Measurements from ENCODE around the gene REPIN1. TPM values are rescaled to one million over a fixed set of nuclear protein-coding genes. Genes with fewer than 3 reads are reported as not detected.

REPIN1 gene
- total RNA-seq, 1 donor from 2014 or later = 111 TPM

- no peak for ATAC-seq
- intact Hi-C loops (cut with DNase I) = no loop called here
- DNase-seq (ENCODE audit: missing footprints) = no peak
These were observed 2.7 kb downstream of the REPIN1 start for GRCh38 chr7:150371131-150371995.

DNA sequence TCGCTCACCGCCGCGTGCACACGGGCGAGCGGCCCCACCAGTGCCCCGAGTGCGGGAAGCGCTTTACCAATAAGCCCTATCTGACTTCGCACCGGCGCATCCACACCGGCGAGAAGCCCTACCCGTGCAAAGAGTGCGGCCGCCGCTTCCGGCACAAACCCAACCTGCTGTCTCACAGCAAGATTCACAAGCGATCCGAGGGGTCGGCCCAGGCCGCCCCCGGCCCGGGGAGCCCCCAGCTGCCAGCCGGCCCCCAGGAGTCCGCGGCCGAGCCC, 3.3 kb downstream of the REPIN1 start:
- intact Hi-C loops (cut with DNase I) = no loop called here
- no peak for ATAC-seq
- DNase-seq (ENCODE audit: missing footprints) = no peak

DNA sequence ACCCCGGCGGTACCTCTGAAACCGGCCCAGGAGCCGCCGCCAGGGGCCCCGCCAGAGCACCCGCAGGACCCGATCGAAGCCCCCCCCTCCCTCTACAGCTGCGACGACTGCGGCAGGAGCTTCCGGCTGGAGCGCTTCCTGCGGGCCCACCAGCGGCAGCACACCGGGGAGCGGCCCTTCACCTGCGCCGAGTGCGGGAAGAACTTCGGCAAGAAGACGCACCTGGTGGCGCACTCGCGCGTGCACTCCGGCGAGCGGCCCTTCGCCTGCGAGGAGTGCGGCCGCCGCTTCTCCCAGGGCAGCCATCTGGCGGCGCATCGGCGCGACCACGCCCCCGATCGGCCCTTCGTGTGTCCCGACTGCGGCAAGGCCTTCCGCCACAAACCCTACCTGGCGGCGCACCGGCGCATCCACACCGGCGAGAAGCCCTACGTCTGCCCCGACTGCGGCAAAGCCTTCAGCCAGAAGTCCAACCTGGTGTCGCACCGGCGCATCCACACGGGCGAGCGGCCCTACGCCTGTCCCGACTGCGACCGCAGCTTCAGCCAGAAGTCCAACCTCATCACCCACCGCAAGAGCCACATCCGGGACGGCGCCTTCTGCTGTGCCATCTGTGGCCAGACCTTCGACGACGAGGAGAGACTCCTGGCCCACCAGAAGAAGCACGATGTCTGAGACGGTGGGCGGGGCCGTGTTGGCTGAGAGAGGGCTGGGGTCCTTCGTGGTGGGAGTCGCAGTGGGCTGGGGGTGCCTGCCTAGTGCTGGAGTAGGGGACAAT, 3.8 kb downstream of the REPIN1 start:
- intact Hi-C loops (cut with DNase I) = no loop called here
- ATAC-seq = no peak
- DNase-seq (ENCODE audit: missing footprints) = no peak

- DNase-seq (ENCODE audit: missing footprints) = no peak
- intact Hi-C loops (cut with DNase I) = no loop called here
- no peak for ATAC-seq
These were observed 4.6 kb downstream of the REPIN1 start for GRCh38 chr7:150373049-150373801.

DNA sequence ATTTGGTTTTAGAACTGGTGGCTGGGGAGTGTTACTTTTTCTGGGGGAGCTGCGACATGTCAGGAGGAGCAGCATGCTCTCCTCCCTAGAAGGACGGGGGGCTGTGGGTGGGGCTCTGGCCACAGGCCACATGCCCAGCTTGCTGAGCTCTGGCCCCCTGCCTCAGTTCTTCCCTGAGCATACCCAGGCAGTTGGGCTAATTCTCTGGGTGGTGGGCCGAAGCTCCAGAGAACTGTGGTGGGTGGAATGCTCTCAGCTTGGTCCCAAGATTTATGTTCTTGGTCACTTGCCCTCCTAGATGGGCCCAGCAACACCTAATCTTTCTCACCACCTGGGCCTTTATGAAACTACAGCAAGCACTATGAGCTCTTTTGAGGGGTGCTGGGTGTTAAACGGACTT, 5.4 kb downstream of the REPIN1 start:
- DNase-seq (ENCODE audit: missing footprints) (no peak), ATAC-seq (no peak)
- intact Hi-C loops (cut with DNase I) = no loop called here

DNA sequence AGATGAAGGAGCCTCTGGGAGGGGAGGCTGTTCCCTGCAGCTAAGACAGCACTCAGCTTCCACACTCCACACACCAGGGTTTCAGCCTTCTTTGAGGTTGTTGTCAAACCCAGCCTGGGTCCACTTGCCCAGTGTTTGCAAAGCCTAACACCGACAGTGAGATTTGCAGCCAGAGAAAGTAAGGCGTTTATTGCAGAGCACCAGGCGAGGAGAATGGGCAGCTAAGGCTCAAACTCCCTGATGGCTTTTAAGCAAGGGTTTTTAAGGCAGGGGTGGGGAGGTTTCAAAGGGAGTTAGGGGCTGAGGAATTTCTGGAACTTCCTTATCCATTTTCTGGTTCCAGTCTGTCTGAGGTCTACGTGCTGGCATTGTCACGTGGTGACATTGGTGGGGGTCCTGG, 5.8 kb downstream of the REPIN1 start:
- intact Hi-C loops (cut with DNase I) = no loop called here
- no peak for DNase-seq (ENCODE audit: missing footprints)

DNA sequence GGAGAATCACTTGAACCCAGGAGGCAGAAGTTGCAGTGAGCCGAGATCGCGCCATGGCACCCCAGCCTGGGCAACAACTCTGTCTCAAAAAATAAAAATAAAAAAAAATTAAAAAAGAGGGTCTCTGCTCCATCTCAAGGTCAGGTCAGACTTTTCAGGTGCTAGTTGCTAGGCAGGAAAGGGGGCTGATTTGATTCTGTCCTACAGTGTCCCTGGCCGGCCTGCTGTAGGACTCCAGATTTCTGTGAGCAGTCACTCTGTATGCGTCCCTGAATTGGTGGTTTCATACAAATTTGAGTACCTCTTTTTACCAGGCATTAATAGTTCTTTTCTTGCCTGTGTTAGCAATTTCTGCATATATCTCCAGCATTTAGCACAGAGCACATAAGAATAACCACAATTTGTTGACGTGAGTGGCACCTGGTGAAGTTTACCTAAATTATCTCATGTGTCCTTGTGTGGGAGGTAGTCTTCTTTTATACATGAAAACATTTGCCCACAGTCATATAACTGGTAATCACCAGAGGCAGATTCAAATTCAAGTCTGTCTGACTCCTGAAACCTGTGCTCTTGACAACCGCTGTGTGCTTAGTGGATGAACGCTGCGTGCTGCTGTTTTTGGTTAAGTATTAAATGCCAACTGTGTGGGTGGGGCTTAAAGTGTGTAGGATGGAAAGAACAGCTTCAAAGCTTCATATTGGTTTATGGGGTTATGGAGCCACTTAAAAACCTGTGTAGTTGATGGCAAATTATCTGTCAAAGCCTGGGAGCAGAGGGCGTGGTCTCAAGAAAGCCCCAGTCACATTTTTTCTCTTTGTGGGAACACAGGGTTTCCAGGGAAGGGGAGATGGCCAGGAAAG, 7.3 kb downstream of the REPIN1 start:
- DNase-seq (ENCODE audit: missing footprints) (no peak), ATAC-seq (no peak)
- intact Hi-C loops (cut with DNase I) = no loop called here

More for the DNA sequence above, 5.8 kb downstream of the REPIN1 start:
- no peak for ATAC-seq

DNA sequence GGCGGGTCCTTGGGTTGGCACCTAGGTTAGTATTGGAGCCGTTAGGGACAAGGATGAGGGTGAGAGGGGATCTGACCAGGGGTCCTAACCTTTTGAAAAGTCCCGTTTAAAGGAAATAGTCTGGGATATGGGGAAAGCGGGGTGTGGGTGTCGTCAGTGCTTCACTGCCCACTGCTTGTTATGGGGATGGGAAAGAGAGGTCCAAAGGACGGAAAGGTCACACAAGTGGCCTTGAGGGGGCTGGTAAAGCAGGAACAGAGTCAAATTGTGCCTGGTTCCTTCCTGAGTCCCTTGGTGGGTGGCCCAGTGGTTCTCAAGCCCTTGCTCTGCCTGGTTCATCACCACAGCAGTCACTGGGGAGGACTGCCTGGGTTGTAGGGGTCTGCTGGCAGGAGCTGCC, 7.9 kb downstream of the REPIN1 start:
- DNase-seq (ENCODE audit: missing footprints) (no peak), ATAC-seq (no peak)
- intact Hi-C loops (cut with DNase I) = no loop called here

- ATAC-seq (no peak), DNase-seq (ENCODE audit: missing footprints) (no peak)
- intact Hi-C loops (cut with DNase I) = no loop called here
These were observed 8.6 kb downstream of the REPIN1 start for GRCh38 chr7:150377196-150377595.

GRCh38 chr7:150377635-150378034, 9.0 kb downstream of the REPIN1 start:
- no peak for ATAC-seq
- no peak for DNase-seq (ENCODE audit: missing footprints)
- intact Hi-C loops (cut with DNase I) = loop anchor here (2.0 kb wide), 1 partner anchor 27 kb away; a partner anchor contains a TSS

GRCh38 chr7:150378115-150378852, 9.7 kb downstream of the REPIN1 start:
- intact Hi-C loops (cut with DNase I) = loop anchor here (2.0 kb wide), 1 partner anchor 27 kb away; a partner anchor contains a TSS
- no peak for DNase-seq (ENCODE audit: missing footprints)
- peak; percentile 6 for ATAC-seq

- intact Hi-C loops (cut with DNase I) = loop anchor here (1.0 to 2.0 kb wide), 2 partner anchors 10 to 26 kb away; a partner anchor contains a TSS
- peak; percentile 99 for DNase-seq (ENCODE audit: missing footprints)
- ATAC-seq = peak; percentile 98
These were observed 10.3 kb downstream of the REPIN1 start, which contains the start of gene ZNF775 for GRCh38 chr7:150378853-150379440. Gene ZNF775, plus strand, starts transcription at chr7:150379330. Its CDS starts 9,141 bp downstream, at chr7:150388471.

- DNase-seq (ENCODE audit: missing footprints) (no peak), ATAC-seq (peak; percentile 1)
- intact Hi-C loops (cut with DNase I) = loop anchor here (1.0 to 2.0 kb wide), 2 partner anchors 10 to 25 kb away; a partner anchor contains a TSS
These were observed 11.1 kb downstream of the REPIN1 start for GRCh38 chr7:150379441-150380379.

DNA sequence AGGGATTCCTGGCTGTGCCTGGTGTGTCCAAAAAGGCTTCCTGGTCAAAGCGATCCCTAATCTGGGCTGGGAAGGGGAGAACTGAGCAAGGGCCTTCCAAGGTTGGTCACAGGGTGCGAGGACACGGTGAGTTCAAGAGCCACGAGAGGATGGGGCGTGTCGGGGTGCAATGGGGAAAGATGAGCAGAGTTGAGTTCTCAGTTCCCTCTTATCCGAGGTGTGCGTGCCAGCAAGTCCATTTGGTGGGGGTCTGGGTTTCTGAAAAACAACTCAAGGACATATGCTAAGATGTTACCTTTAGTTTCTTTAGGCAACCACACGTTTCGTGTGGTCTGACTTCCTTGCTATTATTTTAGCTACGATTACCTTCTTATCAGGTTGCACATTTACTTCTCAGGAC, 11.8 kb downstream of the REPIN1 start:
- ATAC-seq (no peak), DNase-seq (ENCODE audit: missing footprints) (no peak)
- intact Hi-C loops (cut with DNase I) = no loop called here

- DNase-seq (ENCODE audit: missing footprints) (no peak), ATAC-seq (no peak)
- intact Hi-C loops (cut with DNase I) = no loop called here
These were observed 12.5 kb downstream of the REPIN1 start for GRCh38 chr7:150381096-150381495.

- intact Hi-C loops (cut with DNase I) = no loop called here
- ATAC-seq = no peak
- no peak for DNase-seq (ENCODE audit: missing footprints)
These were observed 13.1 kb downstream of the REPIN1 start for GRCh38 chr7:150381785-150382122.

Measured in Right ventricle myocardium inferior (tissue), 1 donor.